Natural killer cell treated with Interleukin-12 subunit alpha and Interleukin-12 subunit beta and Interleukin-15 and Interleukin-18, amount 100 ng/mL, for 72 hours (primary cell): Measurements from ENCODE around the gene NEUROG2. TPM values are rescaled to one million over a fixed set of nuclear protein-coding genes. Genes with fewer than 3 reads are reported as not detected.
"Not testable (repeated sequence)": the region's sequence is repeated elsewhere in the genome, so short reads cannot be mapped to it uniquely, and the experiment has no call there.

Source experiments
- ATAC-seq, 2 donors: fragments of 150-1000 bp; cut with Tn5 transposase in 1 of 2; sonication (Bioruptor Pico), chemical (Tn5 transposase) in 1 of 2; 2 replicates each; pipeline ENCODE4 v1.10.0; 2021
- DNase-seq: peaks from one replicate; pipeline ENCODE4 v3.0.0; 2022; ENCODE audit warnings: low spot score
- H3K27ac Mint-ChIP-seq, 2 donors: 1 replicate in 1 of 2; 2 replicates in 1 of 2; pipeline ENCODE4 v1.8.0; 2022; ENCODE audit warnings: mixed read lengths in 2 of 2, mild to moderate bottlenecking in 1 of 2, moderate library complexity in 1 of 2
- H3K27me3 Mint-ChIP-seq, 2 donors: 1 replicate in 1 of 2; 2 replicates in 1 of 2; pipeline ENCODE4 v1.8.0; 2022; ENCODE audit warnings: mixed read lengths in 2 of 2
- H3K36me3 Mint-ChIP-seq: one replicate; pipeline ENCODE4 v1.8.0; 2022; ENCODE audit warnings: mixed read lengths
- H3K4me1 Mint-ChIP-seq, 2 donors: 1 replicate in 1 of 2; 2 replicates in 1 of 2; pipeline ENCODE4 v1.8.0; 2022; ENCODE audit warnings: low read depth in 2 of 2, mixed read lengths in 2 of 2, mild to moderate bottlenecking in 1 of 2
- H3K4me3 Mint-ChIP-seq: one replicate; pipeline ENCODE4 v1.8.0; 2022; ENCODE audit warnings: mixed read lengths
- H3K9me3 Mint-ChIP-seq: 2 replicates; pipeline ENCODE4 v1.8.0; 2022; ENCODE audit warnings: mixed read lengths
- total RNA-seq, 2 donors: library from RNA; stranded (reverse); gene quantifications; one replicate each; pipeline ENCODE4 v1.2.3, GENCODE V29; 2022

The NEUROG2 gene
- not detected for total RNA-seq

GRCh38 chr4:112516066-112516470 is at the start of gene NEUROG2:
Gene NEUROG2 (minus strand): TSS chr4:112516180. CDS start chr4:112515475, 705 bp downstream.
- Mint-ChIP-seq H3K27ac (no peak within 1 kb of the TSS), H3K9me3 (no peaks in the 10 kb centered on the region)
- no peak for ATAC-seq

GRCh38 chr4:112564706-112565270 is 48.8 kb upstream of the NEUROG2 start:
- H3K27me3 Mint-ChIP-seq = no peaks in the 10 kb centered on the region
- H3K36me3 Mint-ChIP-seq = peaks cover 13% of the 10 kb centered on the region
- no peaks in the 10 kb centered on the region for H3K9me3 Mint-ChIP-seq
- no peak overlapping the region for H3K27ac Mint-ChIP-seq
- peaks cover 5 to 6% of the 10 kb centered on the region in 2 donors for H3K4me1 Mint-ChIP-seq
- no peak for ATAC-seq
- DNase-seq = no peak
- H3K4me3 Mint-ChIP-seq = no peak overlapping the region

More at GRCh38 chr4:112516066-112516470, at the start of gene NEUROG2:
- H3K4me1 Mint-ChIP-seq = peaks cover 38 to 47% of the 10 kb centered on the region in 2 donors
- H3K36me3 Mint-ChIP-seq = peaks cover 24% of the 10 kb centered on the region
- peak within 1 kb of the TSS; percentile 91 for H3K4me3 Mint-ChIP-seq
- no peak for DNase-seq
- peaks cover 78 to 93% of the 10 kb centered on the region in 2 donors for H3K27me3 Mint-ChIP-seq

- H3K4me1 Mint-ChIP-seq = peaks cover 5 to 8% of the 10 kb centered on the region in 2 donors
- no peaks in the 10 kb centered on the region for H3K27me3 Mint-ChIP-seq
- no peak overlapping the region for H3K27ac Mint-ChIP-seq
- H3K36me3 Mint-ChIP-seq = peaks cover 15% of the 10 kb centered on the region
- no peaks in the 10 kb centered on the region for H3K9me3 Mint-ChIP-seq
- no peak overlapping the region for H3K4me3 Mint-ChIP-seq
- DNase-seq (no peak), ATAC-seq (no peak)
These were observed 47.6 kb upstream of the NEUROG2 start for GRCh38 chr4:112563431-112564200.

- Mint-ChIP-seq H3K27me3 (no peaks in the 10 kb centered on the region), H3K27ac (no peak overlapping the region), H3K4me1 (peaks cover 5 to 8% of the 10 kb centered on the region in 2 donors), H3K9me3 (no peaks in the 10 kb centered on the region), H3K4me3 (no peak overlapping the region), H3K36me3 (peaks cover 15% of the 10 kb centered on the region)
- DNase-seq (no peak), ATAC-seq (no peak)
These were observed 46.4 kb upstream of the NEUROG2 start for GRCh38 chr4:112562254-112562879.

- Mint-ChIP-seq H3K9me3 (no peaks in the 10 kb centered on the region), H3K4me3 (no peak overlapping the region), H3K27ac (no peak overlapping the region), H3K4me1 (peaks cover 5 to 8% of the 10 kb centered on the region in 2 donors), H3K36me3 (peaks cover 15% of the 10 kb centered on the region), H3K27me3 (no peaks in the 10 kb centered on the region)
- DNase-seq (no peak), ATAC-seq (no peak)
These were observed 44.1 kb upstream of the NEUROG2 start for GRCh38 chr4:112560084-112560483.

GRCh38 chr4:112559053-112559452 is 43.1 kb upstream of the NEUROG2 start:
- ATAC-seq = no peak
- Mint-ChIP-seq H3K4me3 (no peak overlapping the region), H3K4me1 (peaks cover 5 to 8% of the 10 kb centered on the region in 2 donors), H3K9me3 (no peaks in the 10 kb centered on the region), H3K27ac (no peak overlapping the region), H3K36me3 (peaks cover 15% of the 10 kb centered on the region), H3K27me3 (no peaks in the 10 kb centered on the region)
- no peak for DNase-seq

- peaks cover 0 to 3% of the 10 kb centered on the region in 2 donors for H3K4me1 Mint-ChIP-seq
- peaks cover 10% of the 10 kb centered on the region for H3K36me3 Mint-ChIP-seq
- no peaks in the 10 kb centered on the region for H3K27me3 Mint-ChIP-seq
- H3K9me3 Mint-ChIP-seq = no peaks in the 10 kb centered on the region
- H3K4me3 Mint-ChIP-seq = no peak overlapping the region
- ATAC-seq = no peak
- no peak for DNase-seq
- no peak overlapping the region for H3K27ac Mint-ChIP-seq
These were observed 41.9 kb upstream of the NEUROG2 start for GRCh38 chr4:112557676-112558411.

- not testable (repeated sequence) for H3K27me3 Mint-ChIP-seq, DNase-seq, H3K4me3 Mint-ChIP-seq, H3K36me3 Mint-ChIP-seq, H3K27ac Mint-ChIP-seq, ATAC-seq, H3K9me3 Mint-ChIP-seq, H3K4me1 Mint-ChIP-seq
These were observed 38.3 kb upstream of the NEUROG2 start for GRCh38 chr4:112554271-112554670.

GRCh38 chr4:112552668-112553067 is 36.7 kb upstream of the NEUROG2 start:
- H3K27ac Mint-ChIP-seq = no peak overlapping the region
- H3K4me1 Mint-ChIP-seq = no peaks in the 10 kb centered on the region
- ATAC-seq = no peak
- H3K9me3 Mint-ChIP-seq = no peaks in the 10 kb centered on the region
- H3K27me3 Mint-ChIP-seq = no peaks in the 10 kb centered on the region
- no peak for DNase-seq
- no peaks in the 10 kb centered on the region for H3K36me3 Mint-ChIP-seq
- no peak overlapping the region for H3K4me3 Mint-ChIP-seq

- H3K27me3 Mint-ChIP-seq = no peaks in the 10 kb centered on the region
- no peaks in the 10 kb centered on the region for H3K4me1 Mint-ChIP-seq
- H3K4me3 Mint-ChIP-seq = no peak overlapping the region
- ATAC-seq (no peak), DNase-seq (no peak)
- no peaks in the 10 kb centered on the region for H3K9me3 Mint-ChIP-seq
- no peaks in the 10 kb centered on the region for H3K36me3 Mint-ChIP-seq
- H3K27ac Mint-ChIP-seq = no peak overlapping the region
These were observed 34.7 kb upstream of the NEUROG2 start for GRCh38 chr4:112550728-112551127.

- Mint-ChIP-seq H3K27me3 (no peaks in the 10 kb centered on the region), H3K4me3 (no peak overlapping the region), H3K4me1 (no peaks in the 10 kb centered on the region), H3K36me3 (no peaks in the 10 kb centered on the region), H3K9me3 (no peaks in the 10 kb centered on the region), H3K27ac (no peak overlapping the region)
- ATAC-seq = no peak
- DNase-seq = no peak
These were observed 30.5 kb upstream of the NEUROG2 start for GRCh38 chr4:112546476-112546875.

GRCh38 chr4:112545346-112545745 is 29.4 kb upstream of the NEUROG2 start:
- ATAC-seq (no peak), DNase-seq (no peak)
- no peaks in the 10 kb centered on the region for H3K9me3 Mint-ChIP-seq
- H3K27me3 Mint-ChIP-seq = no peaks in the 10 kb centered on the region
- no peak overlapping the region for H3K27ac Mint-ChIP-seq
- no peaks in the 10 kb centered on the region for H3K4me1 Mint-ChIP-seq
- H3K4me3 Mint-ChIP-seq = no peak overlapping the region
- no peaks in the 10 kb centered on the region for H3K36me3 Mint-ChIP-seq

GRCh38 chr4:112540695-112541094 is 24.7 kb upstream of the NEUROG2 start:
- Mint-ChIP-seq H3K27ac (no peak overlapping the region), H3K36me3 (peaks cover 5% of the 10 kb centered on the region), H3K4me1 (no peaks in the 10 kb centered on the region), H3K4me3 (no peak overlapping the region), H3K9me3 (no peaks in the 10 kb centered on the region), H3K27me3 (no peaks in the 10 kb centered on the region)
- ATAC-seq (no peak), DNase-seq (no peak)

- H3K27me3 Mint-ChIP-seq = peaks cover 2 to 6% of the 10 kb centered on the region in 2 donors
- peaks cover 5% of the 10 kb centered on the region for H3K36me3 Mint-ChIP-seq
- H3K4me3 Mint-ChIP-seq = no peak overlapping the region
- no peaks in the 10 kb centered on the region for H3K4me1 Mint-ChIP-seq
- H3K9me3 Mint-ChIP-seq = no peaks in the 10 kb centered on the region
- no peak for ATAC-seq
- H3K27ac Mint-ChIP-seq = no peak overlapping the region
- DNase-seq = no peak
These were observed 20.1 kb upstream of the NEUROG2 start for GRCh38 chr4:112536123-112536522.
